HG03442 (cell line): ENCODE data around the gene SMIM35.

Source experiments
- ATAC-seq: cut with Tn5 transposase; IDR thresholded peaks from one replicate; pipeline ENCODE4 v1.9.1; 2021; ENCODE audit warnings: mild to moderate bottlenecking, moderate library complexity; ENCODE audit not compliant: unreplicated experiment

Gene SMIM35

GRCh38 chr11:118086913-118087768, at the start of gene SMIM35:
SMIM35 (minus strand) TSS chr11:118086963; CDS start chr11:118086757, 206 bp downstream.
- ATAC-seq: no peak

GRCh38 chr11:118136341-118136740, 49.6 kb upstream of the SMIM35 start:
- no peak for ATAC-seq

GRCh38 chr11:118135796-118136165, 49.0 kb upstream of the SMIM35 start:
- no peak for ATAC-seq

GRCh38 chr11:118135051-118135795, 48.5 kb upstream of the SMIM35 start:
- no peak for ATAC-seq

GRCh38 chr11:118133816-118134215, 47.1 kb upstream of the SMIM35 start:
- ATAC-seq: no peak

- ATAC-seq: no peak
Observed at GRCh38 chr11:118132385-118133151, 45.8 kb upstream of the SMIM35 start.

- no peak for ATAC-seq
Observed at GRCh38 chr11:118129471-118130172, 42.9 kb upstream of the SMIM35 start.

GRCh38 chr11:118128721-118129470, 42.1 kb upstream of the SMIM35 start:
- no peak for ATAC-seq

- no peak for ATAC-seq
Observed at GRCh38 chr11:118128310-118128709, 41.5 kb upstream of the SMIM35 start.

- no peak for ATAC-seq
Observed at GRCh38 chr11:118126082-118126838, 39.5 kb upstream of the SMIM35 start.

GRCh38 chr11:118124929-118125535, 38.3 kb upstream of the SMIM35 start:
- ATAC-seq: no peak

- ATAC-seq: no peak
Observed at GRCh38 chr11:118120793-118121192, 34.0 kb upstream of the SMIM35 start.

- ATAC-seq: no peak
Observed at GRCh38 chr11:118117790-118118601, 31.2 kb upstream of the SMIM35 start.

GRCh38 chr11:118115048-118115447, 28.3 kb upstream of the SMIM35 start:
- ATAC-seq: no peak

GRCh38 chr11:118114266-118114665, 27.5 kb upstream of the SMIM35 start:
- no peak for ATAC-seq

GRCh38 chr11:118112711-118113430, 26.1 kb upstream of the SMIM35 start:
- no peak for ATAC-seq

GRCh38 chr11:118111744-118112035, 24.9 kb upstream of the SMIM35 start:
- ATAC-seq: no peak
